Bronchial epithelial cell (primary cell): Measurements from ENCODE around the gene TCERG1L. TPM values are rescaled to one million over a fixed set of nuclear protein-coding genes. Genes with fewer than 3 reads are reported as not detected.
"Not testable (repeated sequence)": the region's sequence is repeated elsewhere in the genome, so short reads cannot be mapped to it uniquely, and the experiment has no call there.

Experiments used
- DNase-seq: peaks from one replicate; pipeline ENCODE4 v3.0.0-alpha.2; 2010; ENCODE audit warnings: low read depth
- FAIRE-seq: peaks from 2 replicates; lab custom pipeline; 2011; peaks lifted over from hg19 to GRCh38; lab: Jason Lieb, UNC
- H3K27me3 ChIP-seq: 2 replicates; pipeline ENCODE4 v1.5.1; 2011; ENCODE audit warnings: low read length; ENCODE audit not compliant: control insufficient read depth, insufficient read depth
- H3K36me3 ChIP-seq: 2 replicates; pipeline ENCODE4 v1.5.1; 2011; ENCODE audit warnings: low read length; ENCODE audit not compliant: control insufficient read depth, insufficient read depth
- H3K4me3 ChIP-seq: 2 replicates; pipeline ENCODE4 v1.5.1; 2011; ENCODE audit warnings: mild to moderate bottlenecking, low read depth, low read length, control low read depth
- CTCF ChIP-seq: IDR thresholded peaks from 2 replicates; pipeline ENCODE4 v1.5.1; 2011; ENCODE audit warnings: mild to moderate bottlenecking, moderate library complexity, low read length, control low read depth, inconsistent platforms; ENCODE audit not compliant: insufficient read depth, severe bottlenecking
- total RNA-seq: library from RNA; depleted of rRNA; stranded (reverse); fragments of >200 nt; gene quantifications from 2 replicates; pipeline ENCODE4 v1.2.1, GENCODE V29; 2014

The TCERG1L gene
- total RNA-seq, 1 donor from 2014 or later: not detected

GRCh38 chr10:131344747-131345146, 33.2 kb upstream of the TCERG1L start:
- no peaks in the 10 kb centered on the region for H3K36me3 ChIP-seq
- H3K4me3 ChIP-seq: no peak overlapping the region
- TF ChIP-seq CTCF: no peak
- DNase-seq (no peak), FAIRE-seq (no peak)
- no peaks in the 10 kb centered on the region for H3K27me3 ChIP-seq

GRCh38 chr10:131337741-131338140, 26.2 kb upstream of the TCERG1L start:
- H3K27me3 ChIP-seq: no peaks in the 10 kb centered on the region
- H3K4me3 ChIP-seq: no peak overlapping the region
- FAIRE-seq: no peak
- no peak for TF ChIP-seq CTCF
- DNase-seq: no peak
- no peaks in the 10 kb centered on the region for H3K36me3 ChIP-seq

- Histone ChIP-seq H3K36me3 (no peaks in the 10 kb centered on the region), H3K4me3 (no peak overlapping the region), H3K27me3 (no peaks in the 10 kb centered on the region)
- FAIRE-seq (no peak), DNase-seq (no peak)
- TF ChIP-seq CTCF: no peak
These were observed 21.3 kb upstream of the TCERG1L start for GRCh38 chr10:131332821-131333220.

GRCh38 chr10:131323880-131324279, 12.4 kb upstream of the TCERG1L start:
- FAIRE-seq: no peak
- H3K4me3 ChIP-seq: no peak overlapping the region

GRCh38 chr10:131323025-131323424, 11.5 kb upstream of the TCERG1L start:
- TF ChIP-seq CTCF: no peak
- no peaks in the 10 kb centered on the region for H3K27me3 ChIP-seq
- H3K36me3 ChIP-seq: no peaks in the 10 kb centered on the region
- H3K4me3 ChIP-seq: no peak overlapping the region
- FAIRE-seq (no peak), DNase-seq (no peak)

More at GRCh38 chr10:131323880-131324279, 12.4 kb upstream of the TCERG1L start:
- no peak for DNase-seq
- no peak for TF ChIP-seq CTCF
- H3K36me3 ChIP-seq: no peaks in the 10 kb centered on the region
- H3K27me3 ChIP-seq: no peaks in the 10 kb centered on the region

GRCh38 chr10:131322575-131322974, 11.1 kb upstream of the TCERG1L start:
- H3K4me3 ChIP-seq, H3K27me3 ChIP-seq, FAIRE-seq, DNase-seq, H3K36me3 ChIP-seq: not testable (repeated sequence)
